ENCODE data around the gene SDF2L1.
A peak's percentile ranks its signal among the peaks of the same experiment; 100 is the strongest.
"Not testable (repeated sequence)": the region's sequence is repeated elsewhere in the genome, so short reads cannot be mapped to it uniquely, and the experiment has no call there.

The SDF2L1 gene, protein sequence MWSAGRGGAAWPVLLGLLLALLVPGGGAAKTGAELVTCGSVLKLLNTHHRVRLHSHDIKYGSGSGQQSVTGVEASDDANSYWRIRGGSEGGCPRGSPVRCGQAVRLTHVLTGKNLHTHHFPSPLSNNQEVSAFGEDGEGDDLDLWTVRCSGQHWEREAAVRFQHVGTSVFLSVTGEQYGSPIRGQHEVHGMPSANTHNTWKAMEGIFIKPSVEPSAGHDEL

DNA sequence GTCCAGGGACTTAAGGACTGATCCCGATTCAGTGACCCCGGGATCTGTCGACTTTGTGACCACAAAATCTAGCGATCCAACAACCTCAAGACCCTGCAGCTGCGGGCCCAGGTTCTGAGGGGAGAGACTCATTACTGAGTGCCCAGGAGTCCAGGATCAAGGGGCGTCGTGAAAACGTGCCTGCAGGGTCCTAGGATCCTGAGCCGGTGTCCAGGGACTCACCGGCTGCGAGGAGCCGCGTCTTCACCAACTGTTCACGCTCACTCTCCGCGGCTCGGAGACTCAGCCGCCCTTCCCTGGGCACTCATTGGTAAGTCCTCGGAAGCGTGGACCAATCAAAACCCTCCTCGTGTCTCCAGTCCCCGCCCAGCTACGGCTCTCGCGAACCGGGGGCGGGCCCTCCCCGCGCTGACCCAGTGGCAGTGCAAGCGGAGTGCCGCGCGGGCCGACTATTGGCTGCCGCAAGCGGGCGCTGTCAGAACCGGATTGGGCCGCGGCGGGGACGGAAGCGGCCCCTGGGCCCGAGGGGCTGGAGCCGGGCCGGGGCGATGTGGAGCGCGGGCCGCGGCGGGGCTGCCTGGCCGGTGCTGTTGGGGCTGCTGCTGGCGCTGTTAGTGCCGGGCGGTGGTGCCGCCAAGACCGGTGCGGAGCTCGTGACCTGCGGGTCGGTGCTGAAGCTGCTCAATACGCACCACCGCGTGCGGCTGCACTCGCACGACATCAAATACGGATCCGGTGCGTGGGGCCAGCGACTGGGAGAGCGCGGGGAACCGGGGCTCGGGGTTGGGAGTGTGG, at the start of gene SDF2L1:
Gene SDF2L1, plus strand, starts transcription at position 514 of the 795 bp plus-strand sequence. Its CDS starts 35 bp downstream, at position 549.
- DNase-seq (ENCODE audit: low spot score) = peak; percentile 97

DNA sequence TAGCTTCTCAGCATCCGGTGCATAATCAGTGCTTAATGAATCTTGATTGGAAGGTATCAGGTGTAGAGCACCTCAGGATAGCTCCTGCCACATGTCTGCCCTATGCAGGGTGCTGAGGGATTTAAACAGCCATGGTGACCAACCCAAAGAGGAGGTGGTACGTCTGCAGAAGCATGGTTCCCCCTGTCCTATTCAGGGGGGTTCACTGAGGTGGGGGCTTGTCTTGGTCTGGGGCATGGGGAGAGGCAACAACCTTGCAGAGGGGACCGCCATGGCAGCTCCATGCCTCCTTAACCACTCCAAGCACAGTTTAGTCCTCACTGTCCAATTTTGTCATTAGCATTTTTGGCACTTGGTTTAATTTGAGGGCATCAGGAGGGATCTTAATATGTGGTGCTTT, 49.7 kb upstream of the SDF2L1 start:
- no peak for DNase-seq (ENCODE audit: low spot score)

DNA sequence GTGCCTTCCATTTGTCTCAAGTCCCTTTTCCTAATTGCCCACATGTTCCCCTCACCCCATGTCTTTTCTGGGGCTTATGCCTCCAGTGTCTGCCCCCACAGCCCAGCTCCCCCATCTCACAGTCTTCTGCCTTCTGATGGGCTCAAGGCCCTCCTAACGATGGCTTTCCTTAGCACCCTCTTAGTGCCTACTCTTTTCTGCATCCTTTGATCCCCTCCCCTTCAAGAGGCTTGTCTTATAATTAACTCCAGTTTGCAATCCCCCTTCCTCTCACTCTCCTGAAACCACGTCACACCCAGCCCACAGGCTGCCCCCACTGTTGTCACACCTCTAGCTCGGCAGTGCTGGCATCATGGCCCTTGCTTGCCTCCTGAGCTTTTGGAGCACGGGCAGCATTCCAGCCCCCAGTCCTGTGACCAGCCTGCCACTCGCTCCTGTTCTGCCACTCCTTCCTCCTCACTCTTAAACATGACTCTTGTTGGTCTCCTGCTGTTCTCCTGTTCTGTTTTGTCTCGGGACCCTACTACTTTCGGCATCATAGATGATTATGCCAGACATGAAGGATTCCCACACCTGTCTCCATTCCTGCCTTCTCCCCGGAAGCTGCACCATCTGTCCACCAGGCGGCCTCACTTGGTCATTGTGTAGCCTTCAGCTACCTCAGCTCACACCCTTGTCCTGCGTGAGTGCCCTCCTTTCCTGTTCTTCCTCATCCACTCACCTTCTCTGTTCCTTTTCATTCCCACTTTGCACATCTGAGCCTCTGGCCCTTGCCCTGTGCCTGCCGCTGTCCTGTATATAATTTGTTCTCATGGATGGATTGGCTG, 48.5 kb upstream of the SDF2L1 start:
- DNase-seq (ENCODE audit: low spot score) = no peak

DNA sequence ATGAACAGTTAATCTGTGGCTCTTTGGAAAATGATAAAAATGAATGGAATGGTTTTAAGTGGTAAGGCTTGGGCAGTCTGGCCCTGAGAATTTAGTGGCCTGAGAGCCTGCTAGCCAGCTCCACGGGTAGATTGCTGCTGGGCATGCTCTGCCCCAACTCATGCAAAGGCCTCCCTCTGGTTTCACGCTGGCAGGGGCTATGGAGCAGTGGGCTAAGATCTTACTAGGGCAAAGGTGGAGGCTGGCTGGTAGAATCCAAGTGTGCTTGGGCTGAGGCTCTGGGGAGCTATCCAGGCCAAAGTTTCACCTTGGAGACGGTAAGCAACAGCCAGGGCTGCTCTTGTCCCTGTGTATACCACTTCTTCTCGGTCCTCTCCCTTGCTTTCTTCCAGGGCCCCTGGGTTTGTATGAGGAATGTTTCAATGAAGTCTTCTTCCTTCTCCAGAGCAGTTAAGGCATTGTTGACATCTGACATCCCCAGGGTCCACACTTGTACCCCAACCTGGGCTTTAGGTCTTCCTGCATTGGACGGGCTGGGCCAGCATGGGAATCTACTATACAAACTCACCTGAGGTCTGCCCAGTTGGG, 47.1 kb upstream of the SDF2L1 start:
- DNase-seq (ENCODE audit: low spot score) = no peak

DNA sequence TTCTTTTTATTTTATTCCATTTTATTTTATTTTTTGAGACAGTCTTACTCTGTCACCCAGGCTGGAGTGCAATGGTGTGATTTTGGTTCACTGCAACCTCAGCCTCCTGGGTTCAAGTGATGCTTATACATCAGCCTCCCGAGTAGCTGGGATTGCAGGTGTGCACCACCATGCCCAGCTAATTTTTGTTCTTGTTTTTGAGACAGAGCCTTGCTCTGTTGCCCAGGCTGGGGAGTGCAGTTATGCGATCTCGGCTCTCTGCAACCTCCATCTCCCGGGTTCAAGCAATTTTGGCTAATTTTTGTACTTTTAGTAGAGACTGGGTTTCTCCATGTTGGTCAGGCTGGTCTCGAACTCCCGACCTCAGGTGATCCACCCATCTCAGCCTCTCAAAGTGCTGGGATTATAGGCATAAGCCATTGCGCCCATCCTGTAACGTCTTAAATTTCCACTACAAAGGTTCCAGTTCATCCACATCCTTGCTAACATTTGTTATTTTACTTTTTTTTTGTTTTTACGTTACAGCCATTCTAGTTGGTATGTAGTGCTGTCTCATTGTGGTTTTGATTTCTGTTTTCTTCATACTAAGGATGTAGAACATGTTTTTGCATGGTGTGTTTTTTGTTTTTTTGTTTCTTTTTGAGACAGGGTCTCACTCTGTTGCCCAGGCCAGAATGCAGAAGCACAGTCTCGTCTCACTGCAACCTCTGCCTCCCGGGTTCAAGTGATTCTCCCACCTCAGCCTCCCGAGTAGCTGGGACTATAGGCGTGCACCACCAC, 45.6 kb upstream of the SDF2L1 start:
- DNase-seq (ENCODE audit: low spot score) = not testable (repeated sequence)

DNA sequence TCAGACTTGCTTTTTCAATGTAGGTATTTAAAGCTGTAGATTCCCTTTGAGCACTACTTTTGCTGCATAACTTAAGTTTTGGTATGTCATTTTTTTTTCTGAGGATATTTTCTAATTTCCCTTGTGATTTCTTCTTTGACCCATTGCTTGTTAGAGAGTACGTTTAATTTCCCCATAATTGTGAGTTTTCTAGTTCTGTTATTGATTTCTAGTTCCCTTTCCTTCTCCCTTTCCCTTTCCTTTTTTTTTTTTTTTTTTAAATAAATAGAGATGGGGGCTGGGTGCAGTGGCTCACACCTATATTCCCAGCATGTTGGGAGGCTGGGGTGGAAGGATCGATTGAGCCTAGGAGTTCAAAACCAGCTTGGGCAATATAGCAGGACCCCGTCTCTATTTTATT, 43.8 kb upstream of the SDF2L1 start:
- no peak for DNase-seq (ENCODE audit: low spot score)

DNA sequence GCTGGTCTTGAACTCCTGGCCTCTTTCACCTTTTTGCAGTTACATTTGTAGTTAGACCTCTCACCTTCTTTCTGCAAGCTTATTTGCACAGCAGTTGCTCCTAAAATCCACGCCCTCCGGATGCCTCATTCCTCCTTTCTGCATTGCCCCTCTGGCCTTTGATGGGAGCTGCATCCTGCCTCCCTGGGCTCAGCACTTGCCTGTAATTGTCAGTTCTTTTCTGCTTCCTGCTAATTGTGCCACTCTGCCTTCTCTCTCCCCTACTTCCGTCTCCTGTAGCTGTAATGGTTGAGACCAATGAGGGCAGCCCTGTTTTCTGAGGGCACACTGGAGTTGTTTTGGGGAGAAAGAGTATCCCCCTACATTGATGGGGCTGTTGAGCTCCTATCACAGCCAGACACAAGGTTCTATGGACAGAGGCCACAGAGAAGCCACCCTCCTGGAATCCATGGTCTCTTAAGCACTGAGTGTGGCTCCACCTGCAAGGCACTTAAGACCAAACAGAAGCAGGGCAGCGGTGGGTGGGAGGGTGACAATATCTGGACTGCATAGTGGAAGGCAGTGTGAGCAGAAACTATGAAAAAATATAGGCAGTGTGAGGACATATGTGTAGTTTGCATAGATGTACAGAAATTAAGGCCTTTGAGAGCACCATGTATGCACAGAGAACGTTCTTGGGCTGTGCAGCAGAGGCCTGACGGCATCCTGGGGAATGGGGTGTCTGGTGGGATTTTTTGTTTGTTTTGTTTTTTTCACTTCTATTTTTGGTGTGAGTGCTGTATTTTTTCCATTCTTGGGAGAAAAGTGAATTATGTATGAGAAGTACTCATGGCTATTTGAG, 42.8 kb upstream of the SDF2L1 start:
- no peak for DNase-seq (ENCODE audit: low spot score)

DNA sequence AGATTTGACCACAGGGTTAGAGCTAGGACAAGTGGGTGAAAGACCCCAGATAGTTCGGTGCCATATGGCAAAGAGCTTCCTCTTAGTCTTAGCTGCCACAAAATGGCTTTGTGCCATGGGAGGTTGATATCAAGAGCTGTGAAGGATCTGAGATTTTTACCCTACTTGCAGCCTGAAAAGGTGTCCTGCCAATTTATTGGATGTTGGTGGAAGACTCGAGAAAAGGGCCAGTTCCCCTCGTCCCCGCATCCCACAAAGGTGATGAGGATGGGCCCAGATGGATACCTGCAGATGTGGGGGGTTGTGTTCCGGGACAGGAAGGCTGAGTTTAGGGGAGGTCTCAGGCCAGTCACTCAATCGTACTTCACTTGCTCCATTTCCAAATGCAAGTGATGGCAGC, 39.5 kb upstream of the SDF2L1 start:
- DNase-seq (ENCODE audit: low spot score) = no peak

DNA sequence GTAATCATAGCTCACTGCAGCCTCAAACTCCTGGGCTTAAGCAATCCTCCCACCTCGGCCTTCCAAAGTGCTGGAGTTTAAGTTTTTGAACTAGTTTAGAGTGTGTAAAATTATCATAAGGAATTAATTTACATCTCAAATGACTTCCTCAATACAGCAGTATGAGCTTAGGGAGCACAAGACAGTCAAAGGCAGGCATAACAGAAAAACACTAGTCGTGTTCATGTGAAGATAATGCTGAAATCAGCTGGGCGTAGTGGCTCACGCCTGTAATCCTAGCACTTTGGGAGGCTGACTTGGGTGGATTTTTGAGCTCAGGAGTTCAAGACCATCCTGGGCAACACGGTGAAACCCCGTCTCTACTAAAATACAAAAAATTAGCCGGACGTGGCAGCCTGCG, 38.1 kb upstream of the SDF2L1 start:
- DNase-seq (ENCODE audit: low spot score) = no peak

DNA sequence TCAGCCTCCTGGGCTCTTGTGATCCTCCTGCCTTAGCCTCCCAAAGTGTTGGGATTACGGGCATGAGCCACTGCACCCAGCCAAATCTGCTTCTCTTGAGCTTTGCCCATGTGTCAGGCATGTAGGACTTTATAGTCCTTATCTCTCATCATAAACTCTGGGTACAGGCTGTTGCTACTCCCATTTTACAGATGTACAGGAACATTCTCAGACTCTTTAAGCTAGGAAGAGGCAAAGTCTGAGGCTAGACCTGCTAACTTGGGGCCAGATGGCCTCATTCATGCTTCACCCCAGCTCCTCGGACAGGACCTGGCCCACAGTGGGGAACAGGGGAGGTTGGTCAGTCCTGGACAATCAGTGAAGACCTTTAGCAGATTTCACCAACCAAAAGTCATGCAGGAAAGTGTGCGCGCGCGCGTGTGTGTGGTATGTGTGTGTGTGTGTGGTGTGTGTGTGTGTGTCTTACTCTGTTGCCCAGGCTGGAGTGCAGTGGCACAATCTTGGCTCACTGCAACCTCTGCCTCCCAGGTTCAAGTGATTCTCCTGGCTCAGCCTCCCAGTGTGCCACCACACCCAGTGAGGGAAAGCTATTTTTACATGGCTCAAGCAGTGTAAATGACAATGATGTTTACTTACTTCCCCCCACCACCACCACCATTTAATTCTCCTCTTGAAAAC, 36.1 kb upstream of the SDF2L1 start:
- no peak for DNase-seq (ENCODE audit: low spot score)

DNA sequence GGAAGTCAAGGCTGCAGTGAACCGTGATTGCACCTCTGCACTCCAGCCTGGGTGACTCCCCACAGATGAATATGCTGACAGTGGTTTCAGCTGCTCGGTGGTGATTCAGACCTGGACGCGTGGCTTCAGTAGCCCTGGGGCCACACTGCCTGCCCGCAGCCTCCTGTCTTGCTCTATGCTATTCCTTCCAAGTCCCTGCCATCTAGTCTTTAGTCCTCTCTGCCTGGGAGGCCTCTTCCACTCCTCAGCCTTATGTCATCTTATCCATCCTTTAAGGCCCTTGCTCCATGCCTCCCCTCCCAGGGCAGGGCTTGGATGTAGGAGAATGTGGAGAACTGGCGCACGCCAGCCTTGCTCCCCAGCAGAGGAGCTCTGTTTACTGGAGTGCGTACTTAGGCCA, 35.3 kb upstream of the SDF2L1 start:
- no peak for DNase-seq (ENCODE audit: low spot score)

DNA sequence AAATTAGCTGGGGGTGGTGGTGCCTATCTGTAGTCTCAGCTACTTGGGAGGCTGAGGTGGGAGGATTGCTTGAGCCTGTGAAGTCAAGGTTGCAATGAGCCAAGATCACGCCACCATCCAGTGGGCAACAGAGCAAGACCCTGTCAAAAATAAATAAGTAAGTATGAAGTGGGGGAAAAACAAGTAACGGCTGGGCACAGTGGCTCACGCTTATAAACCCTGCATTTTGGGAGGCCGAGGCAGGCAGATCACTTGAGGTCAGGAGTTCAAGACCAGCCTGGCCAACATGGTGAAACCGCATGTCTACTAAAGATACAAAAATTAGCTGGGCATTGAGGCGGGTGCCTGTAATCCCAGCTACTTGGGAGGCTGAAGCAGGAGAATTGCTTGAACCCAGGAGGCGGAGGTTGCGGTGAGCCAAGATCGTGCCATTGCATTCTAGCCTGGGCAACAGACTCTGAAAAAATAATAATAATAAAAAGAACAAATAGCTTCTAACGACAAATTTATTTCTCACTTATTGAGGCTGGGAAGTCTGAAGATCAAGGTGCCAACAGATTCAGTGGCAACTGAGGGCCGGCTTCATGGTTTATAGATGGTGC, 32.4 kb upstream of the SDF2L1 start:
- DNase-seq (ENCODE audit: low spot score) = not testable (repeated sequence)

DNA sequence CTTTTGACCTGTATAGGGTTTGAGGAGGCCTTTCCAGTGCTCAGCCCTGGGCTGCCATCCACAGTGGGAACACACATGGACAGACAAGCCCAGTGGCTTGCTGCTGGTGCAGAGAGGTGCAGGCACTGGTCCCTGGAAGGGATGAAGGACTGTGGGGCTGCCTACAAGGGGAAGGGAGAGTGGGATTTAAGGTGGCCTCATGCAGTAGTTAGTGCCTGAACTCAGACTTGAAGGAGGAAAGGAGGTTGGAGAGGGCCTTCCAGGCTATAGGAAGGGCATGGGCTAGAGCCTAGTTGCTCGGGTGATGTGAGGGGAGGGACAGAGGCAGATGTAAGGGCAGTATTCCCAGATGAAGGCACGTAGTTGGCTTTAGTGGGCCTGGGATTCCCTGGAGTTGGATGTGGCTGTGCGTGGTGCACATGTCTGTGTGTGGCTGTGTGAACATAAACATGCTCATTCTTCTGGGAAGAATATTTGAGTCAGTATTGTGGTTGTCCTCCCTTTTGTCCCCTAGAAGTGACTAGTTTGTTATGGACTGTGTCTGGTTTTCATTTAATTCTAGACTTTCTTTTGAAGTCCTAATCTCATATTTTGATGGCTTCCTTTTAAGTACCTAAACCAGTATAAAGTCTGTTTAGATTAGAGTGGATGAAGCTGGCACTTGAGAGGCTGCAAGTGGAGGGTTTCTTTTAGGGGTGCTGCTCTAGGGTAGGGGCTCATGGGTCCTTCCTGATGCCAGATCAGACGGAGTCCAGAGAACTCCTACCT, 30.7 kb upstream of the SDF2L1 start:
- DNase-seq (ENCODE audit: low spot score) = no peak

DNA sequence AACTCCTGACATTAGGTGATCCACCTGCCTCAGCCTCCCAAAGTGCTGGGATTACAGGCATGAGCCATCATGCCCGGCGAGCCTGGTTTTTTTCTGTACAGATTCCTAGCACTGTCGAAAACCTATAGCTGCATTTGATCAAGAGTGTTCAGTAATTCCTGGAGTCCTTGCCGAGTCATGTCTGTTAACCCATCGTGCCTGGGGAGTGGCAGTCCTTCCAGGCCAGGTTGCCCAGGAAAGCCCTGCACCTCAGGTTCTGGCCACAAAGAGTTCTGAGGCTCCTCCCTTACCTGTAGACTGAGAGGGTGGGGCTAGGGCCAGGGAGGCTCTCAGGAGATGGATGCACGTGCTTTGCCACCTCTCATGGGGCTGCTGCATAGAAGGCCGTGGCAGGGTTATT, 29.2 kb upstream of the SDF2L1 start:
- DNase-seq (ENCODE audit: low spot score) = no peak

DNA sequence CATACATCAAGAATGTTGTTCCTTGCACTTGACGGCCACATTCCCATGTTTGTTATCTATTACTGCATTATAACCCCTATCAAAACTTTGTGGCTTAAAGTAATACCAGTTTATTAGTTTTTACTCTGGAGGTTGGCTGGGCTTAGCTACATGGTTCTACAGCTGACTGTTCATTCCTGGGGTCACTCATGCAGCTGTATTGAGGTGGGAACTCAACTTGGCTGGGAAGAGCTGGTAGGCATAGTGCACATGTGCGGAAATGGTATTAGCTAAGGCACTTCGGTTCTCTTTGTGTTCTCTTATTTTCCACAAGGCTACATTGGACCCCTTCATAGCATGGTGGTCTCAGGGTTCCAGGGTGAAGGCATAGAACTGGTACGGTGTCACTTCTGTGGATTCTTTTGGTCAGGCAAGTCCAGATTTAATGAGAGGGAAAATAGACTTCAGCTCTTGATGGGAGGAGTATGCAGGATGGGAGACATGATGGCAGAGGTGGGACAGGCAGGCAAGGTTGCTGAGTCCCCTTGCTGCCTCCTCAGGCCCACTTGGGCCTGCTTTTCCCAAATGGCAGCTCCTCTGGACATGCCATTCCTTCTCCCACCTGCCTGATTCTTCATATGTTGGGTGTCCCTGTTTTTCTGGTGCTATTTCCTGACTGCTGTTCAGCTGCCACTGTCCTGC, 28.4 kb upstream of the SDF2L1 start:
- no peak for DNase-seq (ENCODE audit: low spot score)

DNA sequence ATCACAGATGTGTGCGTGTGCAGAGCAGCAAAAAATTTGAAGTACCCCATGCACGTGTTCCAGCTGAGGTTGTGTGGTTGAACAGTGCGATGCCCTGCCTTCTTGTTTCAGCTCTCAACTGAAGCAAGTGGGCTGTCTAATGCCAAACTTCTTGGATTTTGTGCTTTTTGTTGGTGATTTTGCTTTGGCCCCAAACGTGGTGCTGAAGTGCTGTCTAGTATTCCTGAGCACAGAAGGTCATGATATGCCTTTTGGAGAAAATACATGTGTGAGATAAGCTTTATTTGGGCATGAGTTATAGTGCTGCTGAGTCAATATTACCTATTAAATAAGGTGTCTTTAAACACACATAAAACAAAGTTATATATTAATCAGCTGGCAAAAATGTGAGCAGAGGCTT, 26.4 kb upstream of the SDF2L1 start:
- no peak for DNase-seq (ENCODE audit: low spot score)

DNA sequence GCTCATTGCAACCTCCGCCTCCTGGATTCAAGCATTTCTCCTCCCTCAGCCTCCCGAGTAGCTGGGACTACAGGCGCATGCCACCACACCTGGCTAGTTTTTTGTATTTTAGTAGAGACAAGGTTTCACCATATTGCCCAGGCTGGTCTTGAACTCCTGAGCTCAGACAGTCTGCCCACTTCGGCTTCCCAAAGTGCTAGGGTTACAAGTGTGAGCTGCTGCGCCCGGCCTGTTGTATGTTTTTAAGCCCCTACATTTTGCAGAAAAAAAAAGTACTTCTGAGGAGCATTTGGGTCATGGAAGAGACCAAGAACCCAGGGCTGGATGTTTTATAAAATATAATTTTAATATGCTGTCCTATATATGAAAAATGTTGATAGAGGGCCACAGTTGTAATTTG, 24.8 kb upstream of the SDF2L1 start:
- not testable (repeated sequence) for DNase-seq (ENCODE audit: low spot score)

DNA sequence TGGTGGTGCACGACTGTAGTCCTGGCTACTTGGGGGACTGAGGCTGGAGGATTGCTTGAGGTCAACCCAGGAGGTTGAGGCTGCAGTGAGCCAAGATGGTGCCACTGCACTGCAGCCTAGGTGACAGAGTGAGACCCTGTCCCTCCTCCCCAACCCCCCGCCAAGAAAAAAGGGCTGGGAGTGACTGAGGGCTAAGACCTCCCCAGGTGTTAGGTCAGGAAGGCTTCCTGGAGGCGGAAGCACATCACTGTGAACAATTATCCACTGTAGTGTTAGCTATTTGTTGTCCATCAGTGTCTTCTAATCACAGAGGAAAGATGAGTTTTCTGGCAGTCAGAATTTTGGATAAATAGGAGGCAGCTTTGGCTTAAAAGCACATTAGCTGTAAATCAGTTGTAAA, 21.1 kb upstream of the SDF2L1 start:
- no peak for DNase-seq (ENCODE audit: low spot score)
